ENCODE results near the gene TNFRSF14.
"Not testable (repeated sequence)": the region's sequence is repeated elsewhere in the genome, so short reads cannot be mapped to it uniquely, and the experiment has no call there.

TNFRSF14 gene

GRCh38 chr1:2539312-2539907 lies 16.8 kb upstream of the TNFRSF14 start:
- peak in 3 of 6 experiments; percentile 16 to 31 (median 30) for DNase-seq

- no peak for DNase-seq
Observed at GRCh38 chr1:2540816-2541492, 15.2 kb upstream of the TNFRSF14 start.

GRCh38 chr1:2541619-2542245 lies 14.4 kb upstream of the TNFRSF14 start:
- no peak for DNase-seq

GRCh38 chr1:2542246-2542915 lies 13.8 kb upstream of the TNFRSF14 start:
- DNase-seq, result no peak

GRCh38 chr1:2543543-2544092 lies 12.6 kb upstream of the TNFRSF14 start:
- DNase-seq, result peak in 4 of 6 experiments; percentile 30 to 64 (median 54)

GRCh38 chr1:2544093-2544874 lies 11.9 kb upstream of the TNFRSF14 start:
- DNase-seq, result peak in 1 of 6 experiments; percentile 27

GRCh38 chr1:2544875-2545640 lies 11.1 kb upstream of the TNFRSF14 start:
- peak in 1 of 6 experiments; percentile 33 for DNase-seq

GRCh38 chr1:2545754-2546514 lies 10.2 kb upstream of the TNFRSF14 start:
- DNase-seq, result peak; percentile 84 to 93 (median 90)

- DNase-seq, result peak; percentile 78 to 85 (median 82)
Observed at GRCh38 chr1:2546515-2547209, 9.5 kb upstream of the TNFRSF14 start.

GRCh38 chr1:2547210-2548067 lies 8.7 kb upstream of the TNFRSF14 start:
- peak; percentile 39 to 70 (median 58) for DNase-seq

GRCh38 chr1:2548068-2548589 lies 8.0 kb upstream of the TNFRSF14 start:
- peak; percentile 51 to 78 (median 70) for DNase-seq

- not testable (repeated sequence) for DNase-seq
Observed at GRCh38 chr1:2549367-2550029, 6.7 kb upstream of the TNFRSF14 start.

GRCh38 chr1:2550309-2550861 lies 5.8 kb upstream of the TNFRSF14 start:
- DNase-seq, result not testable (repeated sequence)

- DNase-seq, result not testable (repeated sequence)
Observed at GRCh38 chr1:2551544-2551943, 4.6 kb upstream of the TNFRSF14 start.

GRCh38 chr1:2552189-2552588 lies 4.0 kb upstream of the TNFRSF14 start:
- DNase-seq, result no peak

- not testable (repeated sequence) for DNase-seq
Observed at GRCh38 chr1:2553076-2553475, 3.1 kb upstream of the TNFRSF14 start.

GRCh38 chr1:2553871-2554620 lies 2.1 kb upstream of the TNFRSF14 start:
- no peak for DNase-seq
